Upper lobe of left lung (tissue), 6 donors: ENCODE measurements around the gene RASA3. TPM values are rescaled to one million over a fixed set of nuclear protein-coding genes. Genes with fewer than 3 reads are reported as not detected.

Source experiments
- ATAC-seq, 2 donors: fragments of 200-7000 bp; cut with Tn5 transposase; one replicate each; pipeline ENCODE4 v1.9.1; 2022; ENCODE audit warnings: mild to moderate bottlenecking in 2 of 2, moderate library complexity in 2 of 2; ENCODE audit not compliant: low FRiP score in 2 of 2
- DNase-seq, 2 donors: peaks; one replicate each; pipeline ENCODE4 v3.0.0-alpha.2; 2019 to 2020
- H3K27ac ChIP-seq, 4 donors: fragments of 200-600 bp; sonication (generic); one replicate each; pipeline ENCODE4 v1.5.1; 2016 to 2019
- H3K27me3 ChIP-seq, 4 donors: fragments of 200-600 bp; sonication (generic); one replicate each; pipeline ENCODE4 v1.5.1; 2017 to 2019
- H3K36me3 ChIP-seq, 4 donors: fragments of 200-600 bp; sonication (generic); one replicate each; pipeline ENCODE4 v1.5.1; 2016 to 2019
- H3K4me1 ChIP-seq, 4 donors: fragments of 200-600 bp; sonication (generic); one replicate each; pipeline ENCODE4 v1.5.1; 2018 to 2019
- H3K4me3 ChIP-seq, 4 donors: fragments of 200-600 bp; sonication (generic); one replicate each; pipeline ENCODE4 v1.5.1; 2017 to 2019; ENCODE audit warnings: mild to moderate bottlenecking in 2 of 4, moderate library complexity in 1 of 4
- H3K9me3 ChIP-seq, 4 donors: fragments of 200-600 bp; sonication (generic); one replicate each; pipeline ENCODE4 v1.5.1; 2018 to 2019
- CTCF ChIP-seq, 6 experiments: fragments of 450-650 bp in 4 of 6; fragments of 200-600 bp in 2 of 6; sonication (generic) in 2 of 6; IDR thresholded peaks; one replicate each; pipeline ENCODE4 v1.5.1; 2016 to 2019; ENCODE audit warnings: antibody characterized with exemption in 6 of 6
- EP300 ChIP-seq, 4 donors: sonication (generic); formaldehyde crosslinking; IDR thresholded peaks; one replicate each; pipeline ENCODE4 v1.5.1; 2017; ENCODE audit warnings: antibody characterized with exemption in 4 of 4, control low read depth in 2 of 4
- POLR2A ChIP-seq, 4 donors: fragments of 450-650 bp; IDR thresholded peaks; one replicate each; pipeline ENCODE4 v1.5.1; 2016 to 2017; ENCODE audit warnings: antibody characterized with exemption in 4 of 4, mild to moderate bottlenecking in 2 of 4
- POLR2AphosphoS5 ChIP-seq, 2 donors: sonication (generic); formaldehyde crosslinking; IDR thresholded peaks; one replicate each; pipeline ENCODE4 v1.5.1; 2017; ENCODE audit warnings: antibody characterized with exemption in 2 of 2
- WGBS, 2 donors: methylation state at CpG; one replicate each; pipeline ENCODE4 v1.1.5; 2017 to 2018; 5-methylcytosine and 5-hydroxymethylcytosine counted together
- total RNA-seq, 6 donors: library from RNA; depleted of rRNA in 4 of 6; stranded (reverse); fragments of >200 nt in 4 of 6; gene quantifications; one replicate each; pipeline versions ENCODE4 v1.1.0 to v1.2.1, GENCODE V29; 2016 to 2021
- donor health status: DM: no; HTN: no; CAD: no; lungs with moderate emphysema.
- donor health status: DM: no; HTN: yes; CAD: no; lungs with severe emphysema.

RASA3 gene
- total RNA-seq, 6 donors from 2014 or later = 11.4 to 52.4 (median 18.4) TPM

DNA sequence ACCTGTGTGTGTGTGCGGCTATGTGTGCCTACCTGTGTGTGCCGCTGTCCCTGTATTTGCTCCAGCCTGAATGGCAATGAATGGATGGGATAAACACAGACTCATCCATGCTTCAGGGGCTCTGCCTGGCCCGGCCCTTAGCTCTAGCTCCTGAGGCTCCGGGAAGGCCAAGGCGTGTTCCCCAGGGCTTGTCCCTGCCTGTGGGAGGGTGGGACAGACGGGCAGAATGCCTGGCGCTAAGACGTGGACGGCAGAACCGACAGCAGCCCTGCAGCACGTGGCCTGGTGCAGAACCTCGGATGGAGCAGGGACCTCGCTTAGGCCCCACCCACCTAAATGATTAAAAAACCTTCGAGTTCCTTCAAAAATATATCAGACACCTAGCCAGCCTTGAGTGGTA is 100.8 kb downstream of the RASA3 start:
- no peaks in the 10 kb centered on the region for H3K27me3 ChIP-seq
- DNase-seq (peak in 1 of 2 donors; percentile 48), ATAC-seq (peak in 1 of 2 donors; percentile 48)
- H3K9me3 ChIP-seq = no peaks in the 10 kb centered on the region
- no peak overlapping the region for H3K4me3 ChIP-seq
- H3K27ac ChIP-seq = no peak overlapping the region
- TF ChIP-seq POLR2A (IDR thresholded peaks at IDR 0.05) (no peak), POLR2AphosphoS5 (IDR thresholded peaks at IDR 0.05) (no peak), EP300 (IDR thresholded peaks at IDR 0.05) (no peak), CTCF (IDR thresholded peaks at IDR 0.05) (no peak)
- H3K36me3 ChIP-seq = peaks cover 0 to 13% (median 4%) of the 10 kb centered on the region in 4 donors
- peaks cover 7 to 42% (median 20%) of the 10 kb centered on the region in 4 donors for H3K4me1 ChIP-seq
- WGBS, 2 donors = 75% methylated on average over 11 to 14 of the region's 14 CpGs

DNA sequence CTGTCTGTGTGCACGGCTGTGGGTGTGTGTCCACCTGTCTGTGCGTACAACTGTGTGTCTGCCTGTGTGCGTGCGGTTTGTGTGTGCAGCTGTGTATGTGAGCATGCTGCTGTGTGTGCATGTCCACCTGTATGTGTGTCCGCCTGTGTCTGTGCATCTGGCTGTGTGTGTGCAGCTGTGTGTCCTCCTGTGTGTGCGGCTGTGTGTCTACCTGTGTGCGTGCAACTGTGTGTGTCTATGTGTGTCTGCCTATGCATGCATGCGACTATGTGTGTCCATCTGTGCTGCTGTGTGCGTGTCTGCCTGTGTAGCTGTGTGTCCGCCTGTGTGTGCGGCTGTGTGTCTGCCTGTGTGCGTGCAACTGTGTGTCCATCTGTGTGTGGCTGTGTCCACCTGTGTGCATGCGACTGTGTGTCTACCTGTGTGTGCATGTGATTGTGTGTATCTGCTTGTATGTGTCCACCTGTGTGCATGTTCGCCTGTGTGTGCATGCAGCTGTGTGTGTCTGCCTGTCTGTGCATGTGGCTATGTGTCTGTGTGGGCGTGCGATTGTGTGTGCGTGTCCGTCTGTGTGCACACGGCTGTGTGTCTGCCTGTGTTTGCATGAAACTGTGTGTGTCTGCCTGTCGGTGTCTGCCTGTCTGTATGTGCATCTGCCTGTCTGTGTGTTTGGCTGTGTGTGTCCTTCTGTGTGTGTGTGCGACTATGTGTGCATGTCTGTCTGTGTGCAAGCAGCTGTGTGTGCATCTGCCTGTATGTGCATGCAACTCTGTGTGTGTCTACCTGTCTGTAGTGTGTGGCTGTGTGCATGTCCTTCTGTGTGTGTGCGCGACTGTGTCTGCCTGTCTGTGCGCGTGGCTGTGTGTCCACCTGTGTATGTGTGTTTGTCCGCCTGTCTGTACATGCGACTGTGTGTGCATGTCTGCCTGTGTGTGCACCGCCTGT is 101.5 kb downstream of the RASA3 start:
- ATAC-seq (peak in 1 of 2 donors; percentile 12), DNase-seq (peak in 1 of 2 donors; percentile 63)
- H3K4me3 ChIP-seq = no peak overlapping the region
- H3K4me1 ChIP-seq = peaks cover 14 to 49% (median 25%) of the 10 kb centered on the region in 4 donors
- no peaks in the 10 kb centered on the region for H3K27me3 ChIP-seq
- peaks cover 0 to 18% (median 7%) of the 10 kb centered on the region in 4 donors for H3K36me3 ChIP-seq
- H3K9me3 ChIP-seq = no peaks in the 10 kb centered on the region
- no peak overlapping the region for H3K27ac ChIP-seq
- TF ChIP-seq CTCF (IDR thresholded peaks at IDR 0.05) (no peak), EP300 (IDR thresholded peaks at IDR 0.05) (no peak), POLR2A (IDR thresholded peaks at IDR 0.05) (no peak), POLR2AphosphoS5 (IDR thresholded peaks at IDR 0.05) (no peak)
- 92 to 94% methylated on average over 19 to 27 of the region's 28 CpGs for WGBS, 2 donors

DNA sequence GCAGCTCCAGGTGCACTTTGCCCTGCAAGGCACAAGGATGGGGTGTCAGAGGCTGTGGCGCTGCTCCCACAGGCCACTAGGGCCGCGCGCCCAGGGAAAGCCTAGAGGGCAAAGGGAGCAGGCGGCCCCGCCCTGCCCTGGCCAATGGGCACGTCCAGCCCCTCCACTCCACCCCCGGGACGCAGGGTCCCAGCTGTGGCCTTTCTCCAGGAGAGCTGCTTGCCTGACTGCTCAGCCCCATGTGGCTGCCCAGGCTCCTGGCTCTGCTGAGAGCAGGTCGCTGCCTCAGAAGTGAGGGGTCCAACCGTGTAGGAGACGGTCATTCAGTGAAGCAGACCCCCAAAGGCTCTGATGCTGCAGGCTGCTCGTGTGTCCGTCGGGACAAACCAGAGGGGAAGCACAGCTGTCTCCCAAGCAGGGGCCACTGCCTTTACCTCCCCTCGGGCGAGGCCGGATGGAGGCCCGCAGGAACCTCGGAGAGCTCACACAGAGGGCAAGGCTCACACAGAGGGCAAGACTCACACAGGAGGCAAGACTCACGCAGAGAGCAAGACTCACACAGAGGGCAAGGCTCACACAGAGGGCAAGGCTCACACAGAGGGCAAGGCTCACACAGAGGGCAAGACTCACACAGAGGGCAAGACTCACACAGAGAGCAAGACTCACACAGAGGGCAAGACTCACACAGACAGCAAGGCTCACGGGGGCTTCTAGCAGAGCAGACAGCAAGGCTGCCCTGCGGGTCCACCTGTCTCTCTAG is 102.4 kb downstream of the RASA3 start:
- H3K9me3 ChIP-seq = no peaks in the 10 kb centered on the region
- 90 to 100% methylated on average over 5 to 23 of the region's 23 CpGs for WGBS, 2 donors
- DNase-seq = peak in 1 of 2 donors; percentile 81
- H3K4me3 ChIP-seq = no peak overlapping the region
- no peaks in the 10 kb centered on the region for H3K27me3 ChIP-seq
- TF ChIP-seq POLR2A (IDR thresholded peaks at IDR 0.05) (no peak), POLR2AphosphoS5 (IDR thresholded peaks at IDR 0.05) (no peak), EP300 (IDR thresholded peaks at IDR 0.05) (no peak), CTCF (IDR thresholded peaks at IDR 0.05) (no peak)
- ATAC-seq = no peak
- H3K36me3 ChIP-seq = peaks cover 0 to 18% (median 8%) of the 10 kb centered on the region in 4 donors
- H3K27ac ChIP-seq = no peak overlapping the region
- H3K4me1 ChIP-seq = peaks cover 14 to 41% (median 21%) of the 10 kb centered on the region in 4 donors

DNA sequence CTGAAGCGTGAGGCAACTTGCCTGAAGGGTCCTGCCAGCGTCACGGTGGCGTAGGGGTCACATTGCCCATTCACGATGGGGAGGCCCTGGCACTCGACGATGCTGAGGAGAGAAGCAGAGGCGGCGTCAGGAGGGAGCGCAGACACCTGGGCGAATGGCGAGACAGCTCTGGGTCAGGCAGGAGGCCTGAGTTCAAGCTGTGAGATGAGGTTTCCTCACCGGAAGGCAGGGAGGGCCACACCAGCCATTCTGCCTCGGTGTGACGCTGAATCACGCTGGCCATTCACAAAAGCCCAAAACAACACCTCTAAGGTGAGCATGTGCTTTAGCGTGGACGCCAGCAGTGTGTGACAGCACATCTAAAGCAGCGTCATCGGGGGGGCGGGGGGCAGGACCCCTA is 104.6 kb downstream of the RASA3 start:
- no peaks in the 10 kb centered on the region for H3K27me3 ChIP-seq
- H3K9me3 ChIP-seq = no peaks in the 10 kb centered on the region
- 92 to 94% methylated on average over 16 to 21 of the region's 21 CpGs for WGBS, 2 donors
- peaks cover 14 to 30% (median 20%) of the 10 kb centered on the region in 4 donors for H3K4me1 ChIP-seq
- H3K27ac ChIP-seq = peak overlapping the region in 3 of 4 donors; percentile 17 to 67 (median 57)
- H3K4me3 ChIP-seq = no peak overlapping the region
- peaks cover 0 to 21% (median 14%) of the 10 kb centered on the region in 4 donors for H3K36me3 ChIP-seq
- DNase-seq (peak in 1 of 2 donors; percentile 43), ATAC-seq (no peak)
- TF ChIP-seq CTCF (IDR thresholded peaks at IDR 0.05) (no peak), POLR2AphosphoS5 (IDR thresholded peaks at IDR 0.05) (no peak), EP300 (IDR thresholded peaks at IDR 0.05) (no peak), POLR2A (IDR thresholded peaks at IDR 0.05) (no peak)
